ENCODE results near the gene SFI1. TPM values are rescaled to one million over a fixed set of nuclear protein-coding genes. Genes with fewer than 3 reads are reported as not detected.

The SFI1 gene
- total RNA-seq, 1 donor from 2014 or later = 13.6 TPM

GRCh38 chr22:31572939-31573338, 76.6 kb downstream of the SFI1 start:
- Histone ChIP-seq H3K79me2 (ENCODE audit: insufficient read depth, low read length) (no peaks in the 10 kb centered on the region), H3K4me3 (ENCODE audit: insufficient read depth, low read depth, low read length) (no peak overlapping the region), H3K9me3 (ENCODE audit: insufficient read depth, low read depth, low read length) (no peaks in the 10 kb centered on the region), H3K9ac (ENCODE audit: low read length) (no peak overlapping the region), H4K20me1 (ENCODE audit: insufficient read depth, low read length) (no peaks in the 10 kb centered on the region), H2AFZ (ENCODE audit: low read depth, low read length) (no peak overlapping the region), H3K4me2 (ENCODE audit: low read length) (no peak overlapping the region), H3K27me3 (ENCODE audit: insufficient read depth, low read length) (no peaks in the 10 kb centered on the region), H3K27ac (ENCODE audit: low read depth, low read length) (no peak overlapping the region), H3K36me3 (ENCODE audit: insufficient read depth, low read length) (no peaks in the 10 kb centered on the region), H3K4me1 (ENCODE audit: insufficient read depth, low read length) (no peaks in the 10 kb centered on the region)
- FAIRE-seq (no peak), DNase-seq (ENCODE audit: low read depth) (no peak)
- no peak for TF ChIP-seq CTCF (IDR thresholded peaks at IDR 0.05; ENCODE audit: insufficient read depth, low read depth, low read length)
- TF ChIP-seq EZH2 (IDR thresholded peaks at IDR 0.05; ENCODE audit: insufficient read depth, low read length) = no peak
- H3K9me3 Mint-ChIP-seq (ENCODE audit: unreplicated experiment) = no peaks in the 10 kb centered on the region
- peaks cover 2% of the 10 kb centered on the region for H3K27me3 Mint-ChIP-seq (ENCODE audit: low read depth, unreplicated experiment)
- H3K4me1 Mint-ChIP-seq (ENCODE audit: low read depth, unreplicated experiment) = no peaks in the 10 kb centered on the region
- no peak overlapping the region for H3K4me3 Mint-ChIP-seq (ENCODE audit: unreplicated experiment)
- H3K27ac Mint-ChIP-seq (ENCODE audit: unreplicated experiment) = no peak overlapping the region
- H3K36me3 Mint-ChIP-seq (ENCODE audit: low read depth, unreplicated experiment) = peaks cover 8% of the 10 kb centered on the region

- Histone ChIP-seq H3K36me3 (ENCODE audit: insufficient read depth, low read length) (no peaks in the 10 kb centered on the region), H3K4me1 (ENCODE audit: insufficient read depth, low read length) (no peaks in the 10 kb centered on the region), H3K4me3 (ENCODE audit: insufficient read depth, low read depth, low read length) (no peak overlapping the region), H3K9ac (ENCODE audit: low read length) (no peak overlapping the region), H2AFZ (ENCODE audit: low read depth, low read length) (no peak overlapping the region), H3K27ac (ENCODE audit: low read depth, low read length) (no peak overlapping the region), H4K20me1 (ENCODE audit: insufficient read depth, low read length) (no peaks in the 10 kb centered on the region), H3K9me3 (ENCODE audit: insufficient read depth, low read depth, low read length) (no peaks in the 10 kb centered on the region), H3K4me2 (ENCODE audit: low read length) (no peak overlapping the region), H3K27me3 (ENCODE audit: insufficient read depth, low read length) (no peaks in the 10 kb centered on the region), H3K79me2 (ENCODE audit: insufficient read depth, low read length) (no peaks in the 10 kb centered on the region)
- Mint-ChIP-seq H3K27me3 (ENCODE audit: low read depth, unreplicated experiment) (peaks cover 2% of the 10 kb centered on the region), H3K27ac (ENCODE audit: unreplicated experiment) (no peak overlapping the region), H3K9me3 (ENCODE audit: unreplicated experiment) (no peaks in the 10 kb centered on the region), H3K4me1 (ENCODE audit: low read depth, unreplicated experiment) (no peaks in the 10 kb centered on the region), H3K4me3 (ENCODE audit: unreplicated experiment) (no peak overlapping the region), H3K36me3 (ENCODE audit: low read depth, unreplicated experiment) (peaks cover 8% of the 10 kb centered on the region)
- DNase-seq (ENCODE audit: low read depth) (no peak), FAIRE-seq (no peak)
- TF ChIP-seq EZH2 (IDR thresholded peaks at IDR 0.05; ENCODE audit: insufficient read depth, low read length) (no peak), CTCF (IDR thresholded peaks at IDR 0.05; ENCODE audit: insufficient read depth, low read depth, low read length) (no peak)
Measured at GRCh38 chr22:31574055-31574670, 77.8 kb downstream of the SFI1 start.

- no peak for TF ChIP-seq CTCF (IDR thresholded peaks at IDR 0.05; ENCODE audit: insufficient read depth, low read depth, low read length)
- no peak for TF ChIP-seq EZH2 (IDR thresholded peaks at IDR 0.05; ENCODE audit: insufficient read depth, low read length)
- Mint-ChIP-seq H3K4me1 (ENCODE audit: low read depth, unreplicated experiment) (no peaks in the 10 kb centered on the region), H3K9me3 (ENCODE audit: unreplicated experiment) (no peaks in the 10 kb centered on the region), H3K27me3 (ENCODE audit: low read depth, unreplicated experiment) (peaks cover 2% of the 10 kb centered on the region), H3K36me3 (ENCODE audit: low read depth, unreplicated experiment) (peaks cover 11% of the 10 kb centered on the region), H3K27ac (ENCODE audit: unreplicated experiment) (no peak overlapping the region), H3K4me3 (ENCODE audit: unreplicated experiment) (no peak overlapping the region)
- Histone ChIP-seq H3K4me1 (ENCODE audit: insufficient read depth, low read length) (no peaks in the 10 kb centered on the region), H3K9me3 (ENCODE audit: insufficient read depth, low read depth, low read length) (no peaks in the 10 kb centered on the region), H3K9ac (ENCODE audit: low read length) (no peak overlapping the region), H3K27ac (ENCODE audit: low read depth, low read length) (no peak overlapping the region), H3K36me3 (ENCODE audit: insufficient read depth, low read length) (no peaks in the 10 kb centered on the region), H3K4me3 (ENCODE audit: insufficient read depth, low read depth, low read length) (no peak overlapping the region), H2AFZ (ENCODE audit: low read depth, low read length) (no peak overlapping the region), H4K20me1 (ENCODE audit: insufficient read depth, low read length) (no peaks in the 10 kb centered on the region), H3K27me3 (ENCODE audit: insufficient read depth, low read length) (no peaks in the 10 kb centered on the region), H3K79me2 (ENCODE audit: insufficient read depth, low read length) (no peaks in the 10 kb centered on the region), H3K4me2 (ENCODE audit: low read length) (no peak overlapping the region)
- FAIRE-seq (no peak), DNase-seq (ENCODE audit: low read depth) (no peak)
Measured at GRCh38 chr22:31575190-31575589, 78.9 kb downstream of the SFI1 start.
